ENCODE measurements around the gene ACTR5. TPM values are rescaled to one million over a fixed set of nuclear protein-coding genes. Genes with fewer than 3 reads are reported as not detected.
A peak's percentile ranks its signal among the peaks of the same experiment; 100 is the strongest.

Gene ACTR5
- total RNA-seq, 2 donors from 2014 or later = 9.6 to 13.8 TPM

DNA sequence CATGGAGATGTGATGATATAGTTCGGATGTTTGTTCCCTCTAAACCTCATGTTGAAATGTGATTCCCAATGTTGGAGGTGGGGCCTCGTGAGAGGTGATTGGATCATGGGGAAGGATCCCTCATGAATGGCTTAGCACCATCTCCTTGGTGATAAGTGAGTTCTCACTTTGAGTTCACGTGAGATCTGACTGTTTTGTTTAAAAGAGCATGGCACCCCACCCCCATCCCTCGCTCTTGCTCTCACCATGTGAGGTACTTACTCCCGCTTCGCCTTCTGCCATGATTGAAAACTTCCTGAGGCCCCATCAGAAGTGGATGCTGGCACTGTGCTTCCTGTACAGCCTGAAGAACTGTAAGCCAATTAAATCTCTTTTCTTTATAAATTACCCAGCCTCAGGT is 13.1 kb upstream of the ACTR5 start:
- no peaks in the 10 kb centered on the region for H3K9me3 Mint-ChIP-seq
- ATAC-seq (no peak), DNase-seq (ENCODE audit: low spot score) (no peak)
- H3K4me1 Mint-ChIP-seq (ENCODE audit: low read depth in 2 of 2) = peaks cover 11 to 13% of the 10 kb centered on the region in 2 donors
- peaks cover 52 to 73% of the 10 kb centered on the region in 2 donors for H3K27me3 Mint-ChIP-seq
- no peak overlapping the region for H3K27ac Mint-ChIP-seq
- H3K4me3 Mint-ChIP-seq = no peak overlapping the region
- H3K36me3 Mint-ChIP-seq = no peaks in the 10 kb centered on the region

DNA sequence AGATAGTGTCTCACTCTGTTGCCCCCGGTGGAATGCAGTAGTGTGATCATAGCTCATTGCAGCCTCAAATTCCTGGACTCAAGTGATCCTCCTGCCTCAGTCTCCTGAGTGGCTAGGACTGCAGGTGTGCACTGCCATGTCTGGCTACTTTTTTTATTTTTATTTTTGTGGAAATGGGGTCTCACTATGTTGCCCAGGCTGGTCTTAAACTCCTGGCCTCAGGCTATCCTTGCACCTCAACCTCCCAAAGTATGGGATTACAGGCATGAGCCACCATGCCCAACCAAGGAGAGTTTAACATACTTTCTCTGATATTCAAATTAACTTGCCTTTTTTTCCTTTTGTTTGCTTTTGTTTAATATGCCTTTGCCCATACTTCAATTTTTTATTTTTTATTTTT is 10.4 kb upstream of the ACTR5 start:
- peaks cover 58 to 76% of the 10 kb centered on the region in 2 donors for H3K27me3 Mint-ChIP-seq
- ATAC-seq (no peak), DNase-seq (ENCODE audit: low spot score) (no peak)
- no peaks in the 10 kb centered on the region for H3K36me3 Mint-ChIP-seq
- no peak overlapping the region for H3K27ac Mint-ChIP-seq
- H3K9me3 Mint-ChIP-seq = no peaks in the 10 kb centered on the region
- no peak overlapping the region for H3K4me3 Mint-ChIP-seq
- H3K4me1 Mint-ChIP-seq (ENCODE audit: low read depth in 2 of 2) = no peaks in the 10 kb centered on the region

DNA sequence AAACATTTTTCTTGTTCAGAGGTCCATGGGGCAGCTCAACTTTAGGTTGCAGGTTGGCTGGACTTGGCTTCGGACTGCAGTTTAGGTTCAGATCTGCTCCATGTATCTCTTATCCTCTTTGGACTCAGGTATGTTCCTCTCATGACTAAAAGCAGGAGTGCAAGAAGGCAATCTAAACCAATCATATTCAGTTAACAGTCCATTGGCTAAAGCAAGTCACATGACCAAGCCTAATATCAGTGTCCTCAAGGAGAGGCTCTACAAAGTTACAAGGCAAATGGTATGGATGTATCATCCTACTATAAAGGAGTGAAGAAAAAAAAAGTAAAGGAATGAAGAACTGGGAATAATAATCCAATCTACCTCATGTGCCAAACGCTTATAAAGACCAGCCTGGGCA is 2.5 kb upstream of the ACTR5 start:
- peaks cover 20 to 22% of the 10 kb centered on the region in 2 donors for H3K4me1 Mint-ChIP-seq (ENCODE audit: low read depth in 2 of 2)
- H3K27ac Mint-ChIP-seq = no peak overlapping the region

DNA sequence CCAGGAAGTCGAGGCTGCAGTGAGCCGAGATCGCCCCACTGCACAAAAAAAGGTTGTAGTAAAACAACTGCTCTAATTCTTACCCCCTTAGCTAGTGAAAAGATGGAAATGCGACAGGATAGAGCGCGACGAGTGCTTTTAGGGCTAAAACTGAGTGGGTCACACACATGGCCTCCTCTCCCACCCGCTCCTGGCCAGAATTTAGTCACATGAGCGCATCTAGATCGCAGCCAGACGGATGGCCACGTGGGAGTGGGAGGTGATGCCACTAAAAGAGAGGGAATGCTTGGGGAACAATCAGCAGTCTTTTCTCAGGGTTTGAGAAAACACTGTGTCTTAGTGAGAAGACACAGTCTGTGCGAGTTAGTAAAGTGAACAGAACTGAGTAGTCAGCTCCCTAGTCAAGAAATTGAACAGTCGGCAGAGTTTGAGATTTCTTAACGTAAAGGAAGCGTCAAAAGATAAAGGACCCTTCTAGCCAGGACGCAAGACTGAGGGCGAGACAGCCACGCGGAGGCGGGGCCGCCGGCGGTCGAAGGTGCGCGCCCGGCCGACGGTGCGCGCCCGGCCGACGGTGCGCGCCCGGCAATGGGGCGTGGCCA is 664 bp upstream of the ACTR5 start:
- Mint-ChIP-seq H3K9me3 (no peaks in the 10 kb centered on the region), H3K27me3 (peaks cover 2 to 10% of the 10 kb centered on the region in 2 donors), H3K4me1 (ENCODE audit: low read depth in 2 of 2) (peaks cover 22 to 23% of the 10 kb centered on the region in 2 donors), H3K27ac (peak overlapping the region; percentile 83 to 96), H3K36me3 (peaks cover 4% of the 10 kb centered on the region), H3K4me3 (peak overlapping the region; percentile 98)
- DNase-seq (ENCODE audit: low spot score) (no peak), ATAC-seq (no peak)

More for the DNA sequence above, 2.5 kb upstream of the ACTR5 start:
- H3K27me3 Mint-ChIP-seq = peaks cover 20 to 25% of the 10 kb centered on the region in 2 donors
- H3K9me3 Mint-ChIP-seq = no peaks in the 10 kb centered on the region
- no peak overlapping the region for H3K4me3 Mint-ChIP-seq
- no peak for ATAC-seq
- DNase-seq (ENCODE audit: low spot score) = no peak
- no peaks in the 10 kb centered on the region for H3K36me3 Mint-ChIP-seq

DNA sequence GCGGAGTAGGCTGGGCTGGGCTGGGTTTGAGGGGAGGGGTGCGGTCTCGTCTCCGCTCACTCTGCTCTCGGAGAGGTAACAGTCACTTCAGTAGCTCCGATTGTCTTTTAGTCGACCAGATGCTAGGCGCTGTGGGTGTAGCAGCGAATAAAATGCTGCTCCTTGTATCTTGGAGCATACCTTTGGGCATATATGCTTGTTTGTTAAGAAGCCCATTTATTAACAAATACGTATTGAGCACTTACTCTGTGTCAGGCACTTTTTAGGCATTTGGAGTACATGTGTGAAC is 545 bp downstream of the ACTR5 start:
- DNase-seq (ENCODE audit: low spot score) (no peak), ATAC-seq (peak in 1 of 2 donors; percentile 40)
- H3K9me3 Mint-ChIP-seq = no peaks in the 10 kb centered on the region
- peaks cover 0 to 3% of the 10 kb centered on the region in 2 donors for H3K27me3 Mint-ChIP-seq
- H3K36me3 Mint-ChIP-seq = peaks cover 4% of the 10 kb centered on the region
- peak overlapping the region; percentile 2 to 78 for H3K27ac Mint-ChIP-seq
- peak overlapping the region; percentile 86 for H3K4me3 Mint-ChIP-seq
- peaks cover 22 to 23% of the 10 kb centered on the region in 2 donors for H3K4me1 Mint-ChIP-seq (ENCODE audit: low read depth in 2 of 2)

DNA sequence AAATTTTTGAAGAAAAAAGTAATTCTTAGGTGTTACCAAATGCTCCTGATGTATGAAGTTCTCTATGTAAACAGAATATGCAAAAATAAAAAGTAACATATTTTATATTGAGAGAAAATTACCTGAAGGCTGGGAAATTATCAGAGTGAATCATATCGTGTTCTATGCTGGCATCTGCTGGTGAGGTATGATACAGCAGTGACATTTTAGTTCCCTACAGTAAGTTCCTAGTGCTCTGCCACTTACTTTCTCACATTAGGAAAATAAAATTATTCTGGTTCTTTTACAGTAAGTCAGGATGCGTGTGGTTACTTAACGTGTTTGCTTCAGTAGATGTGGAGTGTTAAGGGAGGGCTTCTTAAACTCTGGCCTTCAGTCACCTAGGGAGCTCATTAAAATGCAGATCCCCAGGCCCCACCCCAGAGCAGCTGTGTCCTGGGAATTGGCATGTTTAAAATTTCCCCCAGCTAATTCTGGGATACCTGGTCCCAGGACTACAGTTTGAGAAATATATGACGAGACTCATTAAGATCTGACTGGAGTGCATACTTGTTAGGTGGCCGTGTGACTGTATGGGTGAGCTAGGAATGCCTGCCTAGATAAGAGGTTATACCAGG is 3.2 kb downstream of the ACTR5 start:
- H3K27me3 Mint-ChIP-seq = no peaks in the 10 kb centered on the region
- no peak overlapping the region for H3K4me3 Mint-ChIP-seq
- peaks cover 22 to 23% of the 10 kb centered on the region in 2 donors for H3K4me1 Mint-ChIP-seq (ENCODE audit: low read depth in 2 of 2)
- no peak for DNase-seq (ENCODE audit: low spot score)
- no peaks in the 10 kb centered on the region for H3K9me3 Mint-ChIP-seq
- H3K36me3 Mint-ChIP-seq = peaks cover 12% of the 10 kb centered on the region
- ATAC-seq = no peak
- H3K27ac Mint-ChIP-seq = no peak overlapping the region

DNA sequence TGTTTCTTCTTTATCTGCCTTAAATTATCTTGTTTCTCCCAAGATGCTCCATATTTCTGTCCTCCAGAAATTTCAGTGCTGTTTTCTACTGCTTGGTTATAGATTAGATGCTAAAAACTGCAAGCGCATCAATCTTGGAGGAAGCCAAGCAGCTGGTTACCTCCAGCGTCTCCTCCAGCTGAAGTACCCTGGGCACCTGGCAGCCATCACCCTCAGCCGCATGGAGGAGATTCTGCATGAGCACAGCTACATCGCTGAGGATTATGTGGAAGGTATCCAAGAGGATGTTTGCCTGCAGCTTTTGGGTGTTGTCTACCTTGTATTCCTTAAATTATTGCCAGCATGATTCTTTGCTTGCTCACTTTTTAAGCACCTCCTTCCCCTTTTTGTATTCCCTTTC is 3.8 kb downstream of the ACTR5 start:
- DNase-seq (ENCODE audit: low spot score) (no peak), ATAC-seq (no peak)
- Mint-ChIP-seq H3K4me1 (ENCODE audit: low read depth in 2 of 2) (peaks cover 22 to 23% of the 10 kb centered on the region in 2 donors), H3K36me3 (peaks cover 12% of the 10 kb centered on the region), H3K27ac (no peak overlapping the region), H3K9me3 (no peaks in the 10 kb centered on the region), H3K27me3 (no peaks in the 10 kb centered on the region), H3K4me3 (no peak overlapping the region)

DNA sequence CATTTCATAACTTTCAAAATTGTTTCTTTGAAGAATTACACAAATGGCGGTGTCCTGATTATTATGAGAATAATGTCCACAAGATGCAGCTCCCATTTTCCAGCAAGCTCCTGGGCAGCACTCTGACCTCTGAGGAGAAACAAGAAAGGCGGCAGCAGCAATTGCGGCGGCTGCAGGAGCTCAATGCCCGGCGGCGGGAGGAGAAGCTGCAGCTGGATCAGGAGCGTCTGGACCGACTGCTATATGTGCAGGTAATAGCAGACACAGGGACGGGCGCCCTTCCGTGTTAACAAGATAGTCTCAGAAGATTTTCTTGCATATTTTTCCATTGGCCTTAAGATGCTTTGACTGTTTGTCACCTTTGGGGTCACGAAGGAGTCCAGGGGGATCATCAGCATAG is 6.7 kb downstream of the ACTR5 start:
- no peak overlapping the region for H3K4me3 Mint-ChIP-seq
- no peaks in the 10 kb centered on the region for H3K27me3 Mint-ChIP-seq
- no peak overlapping the region for H3K27ac Mint-ChIP-seq
- no peaks in the 10 kb centered on the region for H3K9me3 Mint-ChIP-seq
- H3K4me1 Mint-ChIP-seq (ENCODE audit: low read depth in 2 of 2) = peaks cover 4 to 8% of the 10 kb centered on the region in 2 donors
- DNase-seq (ENCODE audit: low spot score) = no peak
- ATAC-seq = no peak
- H3K36me3 Mint-ChIP-seq = peaks cover 17% of the 10 kb centered on the region

DNA sequence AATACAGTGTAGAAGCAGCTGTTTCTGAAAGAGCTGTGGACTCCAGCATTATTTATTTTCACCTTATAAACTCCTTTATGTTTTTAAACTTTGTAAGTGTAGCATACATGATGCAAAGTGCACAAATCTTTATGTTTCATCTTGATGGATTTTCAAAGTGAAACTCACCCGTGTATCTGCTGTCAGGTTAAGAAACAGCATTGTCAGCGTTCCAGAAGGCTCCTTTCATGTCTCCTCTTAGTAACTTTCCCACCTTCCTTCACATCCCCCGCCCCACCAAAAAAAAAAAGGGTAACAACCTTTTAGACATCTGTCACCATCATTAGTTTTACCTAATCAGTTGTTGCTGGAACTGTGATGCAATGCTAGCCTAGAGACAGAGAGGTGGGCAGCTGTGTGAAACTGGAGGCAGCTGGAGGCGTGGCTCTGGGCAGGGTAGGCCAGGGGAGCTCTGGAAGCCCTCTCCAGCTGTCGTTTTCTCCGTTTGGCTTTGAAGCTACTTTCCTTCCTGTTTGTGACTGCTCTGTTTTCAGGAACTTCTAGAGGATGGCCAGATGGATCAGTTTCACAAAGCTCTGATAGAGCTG is 7.2 kb downstream of the ACTR5 start:
- Mint-ChIP-seq H3K4me1 (ENCODE audit: low read depth in 2 of 2) (peaks cover 0 to 7% of the 10 kb centered on the region in 2 donors), H3K27ac (no peak overlapping the region), H3K4me3 (no peak overlapping the region), H3K9me3 (no peaks in the 10 kb centered on the region), H3K36me3 (peaks cover 17% of the 10 kb centered on the region), H3K27me3 (no peaks in the 10 kb centered on the region)
- DNase-seq (ENCODE audit: low spot score) (no peak), ATAC-seq (no peak)

DNA sequence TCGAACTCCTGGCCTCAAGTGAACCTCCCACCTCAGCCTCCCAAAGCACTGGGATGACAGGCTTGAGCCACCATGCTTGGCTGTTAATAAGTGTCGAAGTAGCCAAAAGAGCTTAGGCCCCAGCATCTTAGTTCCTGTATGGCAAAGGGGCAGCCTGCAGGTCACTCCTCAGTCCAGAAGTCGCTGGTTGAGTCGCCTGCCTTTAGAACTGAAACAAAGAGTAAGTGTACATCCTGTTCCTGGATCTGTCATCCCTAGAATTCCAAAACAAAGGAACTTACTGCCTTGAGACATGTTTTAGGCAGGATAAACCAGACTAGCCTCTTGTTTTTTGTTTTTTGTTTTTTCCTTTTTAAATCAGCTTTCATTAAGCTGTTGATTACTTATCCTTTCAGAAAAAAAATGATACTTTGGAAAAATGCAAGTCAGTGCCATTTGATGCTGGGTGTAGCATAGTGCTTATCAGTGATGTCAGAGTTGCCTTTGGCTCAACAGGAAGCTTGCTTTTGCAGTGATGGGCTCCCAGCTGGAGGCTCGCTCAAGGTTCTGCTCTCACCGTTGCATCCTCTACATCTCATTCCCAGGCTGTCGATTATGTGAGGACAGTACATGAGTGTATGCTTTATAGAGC is 9.0 kb downstream of the ACTR5 start:
- ATAC-seq (no peak), DNase-seq (ENCODE audit: low spot score) (no peak)
- H3K27ac Mint-ChIP-seq = no peak overlapping the region
- peaks cover 6 to 7% of the 10 kb centered on the region in 2 donors for H3K4me1 Mint-ChIP-seq (ENCODE audit: low read depth in 2 of 2)
- no peaks in the 10 kb centered on the region for H3K27me3 Mint-ChIP-seq
- peaks cover 24% of the 10 kb centered on the region for H3K36me3 Mint-ChIP-seq
- no peaks in the 10 kb centered on the region for H3K9me3 Mint-ChIP-seq
- H3K4me3 Mint-ChIP-seq = no peak overlapping the region

DNA sequence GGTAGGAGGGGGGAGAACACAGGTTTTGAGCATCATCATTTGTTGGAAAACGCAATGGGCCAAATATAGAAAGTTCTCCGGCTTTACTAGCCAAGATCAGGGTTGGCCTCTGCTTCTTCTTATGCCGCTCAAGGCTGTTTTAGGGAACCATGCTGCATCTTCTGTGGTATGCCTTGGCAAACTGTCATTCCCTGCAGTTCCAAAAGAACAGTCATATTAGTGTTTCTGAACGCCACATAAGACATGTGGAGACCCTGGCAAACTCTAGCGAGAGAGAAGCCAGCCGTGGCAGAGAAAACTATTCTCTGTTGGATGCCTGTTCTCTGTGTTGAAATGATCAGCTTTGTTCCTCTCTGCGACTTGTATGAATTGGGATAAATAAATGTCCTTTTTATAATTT is 10.8 kb downstream of the ACTR5 start:
- ATAC-seq (no peak), DNase-seq (ENCODE audit: low spot score) (no peak)
- H3K36me3 Mint-ChIP-seq = peaks cover 20% of the 10 kb centered on the region
- no peak overlapping the region for H3K4me3 Mint-ChIP-seq
- no peaks in the 10 kb centered on the region for H3K27me3 Mint-ChIP-seq
- no peaks in the 10 kb centered on the region for H3K9me3 Mint-ChIP-seq
- peaks cover 13 to 16% of the 10 kb centered on the region in 2 donors for H3K4me1 Mint-ChIP-seq (ENCODE audit: low read depth in 2 of 2)
- no peak overlapping the region for H3K27ac Mint-ChIP-seq

DNA sequence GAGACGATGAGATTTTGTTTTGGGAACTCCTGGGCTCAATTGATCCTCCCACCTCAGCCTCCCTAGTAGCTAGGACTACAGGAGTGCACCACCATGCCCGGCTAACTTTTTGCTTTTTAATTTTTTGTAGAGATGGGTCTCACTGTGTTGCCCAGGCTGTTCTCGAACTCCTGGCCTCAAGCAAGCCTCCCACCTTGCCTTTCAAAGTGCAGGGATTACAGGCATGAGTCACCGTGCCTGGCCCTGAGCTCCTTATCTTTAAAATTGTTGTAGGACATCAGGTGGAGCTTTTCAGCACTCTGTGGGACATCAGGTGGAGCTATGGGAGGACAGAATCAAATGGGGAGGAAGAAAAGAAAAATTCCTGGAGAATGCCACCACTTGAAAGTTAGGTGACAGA is 12.7 kb downstream of the ACTR5 start:
- no peak overlapping the region for H3K27ac Mint-ChIP-seq
- no peaks in the 10 kb centered on the region for H3K9me3 Mint-ChIP-seq
- H3K4me3 Mint-ChIP-seq = no peak overlapping the region
- DNase-seq (ENCODE audit: low spot score) = no peak
- H3K27me3 Mint-ChIP-seq = no peaks in the 10 kb centered on the region
- peaks cover 13% of the 10 kb centered on the region for H3K36me3 Mint-ChIP-seq
- ATAC-seq = no peak
- peaks cover 16 to 19% of the 10 kb centered on the region in 2 donors for H3K4me1 Mint-ChIP-seq (ENCODE audit: low read depth in 2 of 2)

DNA sequence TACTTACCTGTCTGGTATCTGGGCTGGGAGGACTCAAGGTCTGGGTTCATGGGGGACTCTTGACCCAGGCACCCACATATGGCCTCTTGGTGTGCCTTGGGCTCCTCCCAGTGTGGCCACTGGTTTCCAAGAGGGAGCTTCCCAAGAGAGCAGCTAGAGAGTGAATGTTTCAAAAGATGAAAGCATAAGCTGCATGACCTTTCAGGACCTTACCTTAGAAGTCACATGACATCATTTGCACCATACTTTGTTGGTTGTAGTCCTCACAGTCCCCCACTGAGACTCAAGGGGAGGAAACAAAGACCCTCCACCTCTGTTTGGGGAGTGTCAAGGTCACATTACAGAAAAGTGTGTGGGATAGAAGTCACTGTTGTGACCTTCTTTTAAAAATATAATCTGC is 13.9 kb downstream of the ACTR5 start:
- peak overlapping the region in 1 of 2 donors; percentile 3 for H3K27ac Mint-ChIP-seq
- H3K36me3 Mint-ChIP-seq = peaks cover 13% of the 10 kb centered on the region
- no peaks in the 10 kb centered on the region for H3K27me3 Mint-ChIP-seq
- no peak overlapping the region for H3K4me3 Mint-ChIP-seq
- peaks cover 16 to 19% of the 10 kb centered on the region in 2 donors for H3K4me1 Mint-ChIP-seq (ENCODE audit: low read depth in 2 of 2)
- DNase-seq (ENCODE audit: low spot score) (no peak), ATAC-seq (no peak)
- no peaks in the 10 kb centered on the region for H3K9me3 Mint-ChIP-seq

DNA sequence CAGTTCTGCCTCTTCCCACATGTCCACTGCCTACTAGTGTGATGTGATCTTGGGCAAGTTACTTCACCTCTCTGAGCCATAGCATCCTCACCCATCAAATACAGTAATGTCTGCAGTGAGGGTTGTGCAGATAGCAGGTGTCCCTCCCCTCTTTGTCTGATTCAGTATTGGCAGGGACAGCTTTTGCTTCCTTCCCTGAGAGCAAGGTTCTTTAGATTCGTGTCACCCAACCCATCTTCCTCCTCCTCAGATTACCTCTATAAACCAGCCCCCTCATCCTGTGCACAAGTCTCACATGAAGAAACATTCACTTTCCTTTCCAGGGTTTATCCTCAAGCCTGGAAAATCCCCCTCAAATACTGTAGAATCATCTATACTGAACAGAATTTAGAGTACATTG is 15.4 kb downstream of the ACTR5 start:
- Mint-ChIP-seq H3K27me3 (no peaks in the 10 kb centered on the region), H3K4me3 (no peak overlapping the region), H3K36me3 (peaks cover 14% of the 10 kb centered on the region), H3K4me1 (ENCODE audit: low read depth in 2 of 2) (peaks cover 16 to 19% of the 10 kb centered on the region in 2 donors), H3K9me3 (no peaks in the 10 kb centered on the region), H3K27ac (no peak overlapping the region)
- DNase-seq (ENCODE audit: low spot score) (no peak), ATAC-seq (no peak)
